Psoas muscle (tissue), 8 donors: Measurements from ENCODE around the gene CHN2. TPM values are rescaled to one million over a fixed set of nuclear protein-coding genes. Genes with fewer than 3 reads are reported as not detected.

Source experiments
- ATAC-seq, 4 donors: fragments of 200-7000 bp; cut with Tn5 transposase; one replicate each; pipeline ENCODE4 v1.9.1; 2020; ENCODE audit warnings: moderate library complexity in 3 of 4, mild to moderate bottlenecking in 2 of 4
- DNase-seq, 2 donors: peaks; one replicate each; pipeline ENCODE4 v3.0.0-alpha.2; 2020
- H3K27ac ChIP-seq: fragments of 200-600 bp; one replicate; pipeline ENCODE4 v1.8.0; 2022
- H3K27me3 ChIP-seq, 3 donors: fragments of 200-600 bp in 1 of 3; one replicate each; pipeline versions ENCODE4 v1.6.1 to v1.8.0; 2013 to 2022; ENCODE audit warnings: low read length in 2 of 3, mild to moderate bottlenecking in 2 of 3, moderate library complexity in 1 of 3; ENCODE audit not compliant: insufficient read depth in 3 of 3
- H3K36me3 ChIP-seq, 2 donors: fragments of 200-600 bp in 1 of 2; one replicate each; pipeline versions ENCODE4 v1.6.1 to v1.8.0; 2013 to 2022; ENCODE audit warnings: low read depth in 1 of 2, mild to moderate bottlenecking in 1 of 2, moderate library complexity in 1 of 2; ENCODE audit not compliant: insufficient read depth in 1 of 2
- H3K4me1 ChIP-seq: fragments of 200-600 bp; one replicate; pipeline ENCODE4 v1.8.0; 2022
- H3K4me3 ChIP-seq: fragments of 200-600 bp; one replicate; pipeline ENCODE4 v1.8.0; 2022; ENCODE audit warnings: mild to moderate bottlenecking
- H3K9me3 ChIP-seq: fragments of 200-600 bp; one replicate; pipeline ENCODE4 v1.8.0; 2022
- WGBS, 3 donors: extraction: QIAGEN DNeasy Blood & Tissue Kit; methylation state at CpG; one replicate each; pipeline versions ENCODE4 v1.1.6 to v1.1.7; 2013; 5-methylcytosine and 5-hydroxymethylcytosine counted together
- intact Hi-C, 2 donors: fragments of 100-400 bp; cut with DNase I; formaldehyde crosslinking; loops; one replicate each; pipeline versions ENCODE4 v1.11.0 to v1.14.2; 2022
- polyA plus RNA-seq, 3 donors: library from polyadenylated mRNA; stranded (reverse); fragments of 200-250 nt; gene quantifications; one replicate each; pipeline ENCODE4 v1.2.3, GENCODE V29; 2013
- total RNA-seq, 4 donors: library from RNA; stranded (reverse); fragmentation: NEBNext Ultra II Directional in 2 of 4; extraction: Animal tissue kit (Norgen Biotek cat#: 25700) in 2 of 4; gene quantifications; one replicate each; pipeline versions ENCODE4 v1.2.1 to v1.2.4, GENCODE V29; 2021 to 2023
- TF ChIP-seq, protein P1 (sequence below): fragments of 200-600 bp; IDR thresholded peaks from one replicate; pipeline ENCODE4 v1.8.0; 2022; ENCODE audit warnings: antibody characterized with exemption
- donor health status: healthy with polysubstance abuse.
- donor health status: DM: no; HTN: no; CAD: no; lungs with moderate emphysema.
- donor health status: Bipolar disorder and iron deficiency.
- donor health status: healthy.
- donor health status: DM: yes; HTN: yes; CAD: no.
- donor health status: DM: no; HTN: no; CAD: no.
- donor health status: DM: no; HTN: no; CAD: no.
- donor health status: DM: yes; HTN: yes; CAD: no.

Gene CHN2
- total and polyA plus RNA-seq, 7 donors: 0.43 to 18.1 (median 2.3) TPM

DNA sequence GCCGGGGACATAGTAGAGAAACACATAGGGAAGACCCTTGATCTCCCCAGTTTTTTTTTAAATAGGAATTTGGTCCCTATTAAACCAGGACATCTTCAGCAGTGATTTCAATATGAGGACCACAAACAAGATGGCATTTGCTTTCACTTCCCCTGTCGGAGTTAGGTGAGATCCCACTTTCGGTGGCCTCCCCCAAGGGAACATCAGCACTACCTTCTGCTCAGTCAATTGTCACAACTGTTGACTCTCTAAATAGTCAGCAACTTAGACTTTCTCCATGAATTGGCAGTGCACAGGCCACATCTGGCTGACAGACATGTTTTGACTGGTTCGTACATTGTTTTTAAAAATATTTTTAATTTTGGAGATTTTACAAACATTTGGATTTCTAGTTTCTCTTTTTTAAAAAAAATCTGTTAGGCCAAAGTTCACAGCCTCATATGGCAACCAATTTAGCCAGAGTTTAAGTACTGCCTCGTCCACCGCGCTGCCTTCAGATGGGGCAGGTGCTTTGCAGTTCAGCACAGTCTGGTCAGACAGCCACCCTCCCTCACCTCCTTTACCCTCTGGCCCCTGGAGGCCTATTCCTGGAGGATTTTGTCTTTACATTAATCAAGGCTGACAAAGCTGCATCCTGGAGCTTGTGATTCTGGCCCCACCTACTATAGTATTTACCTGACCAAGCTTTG, 229.9 kb downstream of the CHN2 start:
- intact Hi-C loops: no loop called here
- TF ChIP-seq, protein P1, sequence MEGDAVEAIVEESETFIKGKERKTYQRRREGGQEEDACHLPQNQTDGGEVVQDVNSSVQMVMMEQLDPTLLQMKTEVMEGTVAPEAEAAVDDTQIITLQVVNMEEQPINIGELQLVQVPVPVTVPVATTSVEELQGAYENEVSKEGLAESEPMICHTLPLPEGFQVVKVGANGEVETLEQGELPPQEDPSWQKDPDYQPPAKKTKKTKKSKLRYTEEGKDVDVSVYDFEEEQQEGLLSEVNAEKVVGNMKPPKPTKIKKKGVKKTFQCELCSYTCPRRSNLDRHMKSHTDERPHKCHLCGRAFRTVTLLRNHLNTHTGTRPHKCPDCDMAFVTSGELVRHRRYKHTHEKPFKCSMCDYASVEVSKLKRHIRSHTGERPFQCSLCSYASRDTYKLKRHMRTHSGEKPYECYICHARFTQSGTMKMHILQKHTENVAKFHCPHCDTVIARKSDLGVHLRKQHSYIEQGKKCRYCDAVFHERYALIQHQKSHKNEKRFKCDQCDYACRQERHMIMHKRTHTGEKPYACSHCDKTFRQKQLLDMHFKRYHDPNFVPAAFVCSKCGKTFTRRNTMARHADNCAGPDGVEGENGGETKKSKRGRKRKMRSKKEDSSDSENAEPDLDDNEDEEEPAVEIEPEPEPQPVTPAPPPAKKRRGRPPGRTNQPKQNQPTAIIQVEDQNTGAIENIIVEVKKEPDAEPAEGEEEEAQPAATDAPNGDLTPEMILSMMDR: no peak
- H3K4me1 ChIP-seq: no peaks in the 10 kb centered on the region
- no peaks in the 10 kb centered on the region for H3K36me3 ChIP-seq
- DNase-seq (no peak), ATAC-seq (no peak)
- H3K27me3 ChIP-seq: no peaks in the 10 kb centered on the region
- H3K27ac ChIP-seq: no peak overlapping the region
- 79 to 85% (median 82%) methylated on average over 7 of the region's 7 CpGs for WGBS, 3 donors
- no peak overlapping the region for H3K4me3 ChIP-seq
- H3K9me3 ChIP-seq: no peaks in the 10 kb centered on the region

DNA sequence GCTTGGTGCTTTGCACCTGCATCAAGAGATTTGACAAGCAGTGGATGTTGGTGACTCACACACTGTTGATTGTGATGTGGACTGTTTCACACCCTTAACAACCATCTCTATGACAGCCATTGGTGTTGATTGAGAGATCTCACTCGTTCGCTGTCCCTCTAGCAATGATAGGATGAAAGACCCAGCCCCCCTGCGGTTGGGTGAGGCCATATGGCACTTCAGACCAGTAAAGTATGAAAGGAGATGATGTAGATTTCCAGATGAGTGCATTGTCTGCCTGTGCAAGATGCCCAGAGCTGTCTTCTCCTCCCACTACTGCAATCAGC, 230.4 kb downstream of the CHN2 start:
- TF ChIP-seq, protein P1: no peak
- ATAC-seq (no peak), DNase-seq (no peak)
- Histone ChIP-seq H3K4me1 (no peaks in the 10 kb centered on the region), H3K27ac (no peak overlapping the region), H3K9me3 (no peaks in the 10 kb centered on the region), H3K4me3 (no peak overlapping the region), H3K27me3 (no peaks in the 10 kb centered on the region), H3K36me3 (no peaks in the 10 kb centered on the region)
- intact Hi-C loops: no loop called here
- WGBS, 3 donors: 88 to 91% (median 91%) methylated on average over 3 of the region's 3 CpGs

DNA sequence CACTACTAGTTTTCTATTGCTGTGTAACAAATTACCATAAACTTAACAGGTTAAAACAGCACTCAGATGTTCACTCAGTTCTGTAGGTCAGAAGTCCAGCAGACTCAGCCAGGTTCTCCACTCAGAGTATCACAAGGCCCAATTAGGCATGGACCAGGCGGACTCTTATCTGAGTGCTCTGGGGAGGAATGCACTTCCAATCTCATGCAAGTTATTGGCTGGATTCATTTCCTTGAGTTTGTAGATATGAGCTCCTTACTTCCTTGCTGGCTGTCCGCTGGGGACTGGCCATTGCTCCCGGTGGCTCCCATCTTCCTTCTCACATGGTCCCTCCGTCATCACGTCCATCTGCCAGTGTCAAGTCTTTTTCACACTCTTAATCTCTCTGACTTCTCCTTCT, 232.0 kb downstream of the CHN2 start:
- Histone ChIP-seq H3K9me3 (no peaks in the 10 kb centered on the region), H3K36me3 (no peaks in the 10 kb centered on the region), H3K4me3 (no peak overlapping the region), H3K4me1 (no peaks in the 10 kb centered on the region), H3K27me3 (no peaks in the 10 kb centered on the region), H3K27ac (no peak overlapping the region)
- ATAC-seq (no peak), DNase-seq (no peak)
- intact Hi-C loops: no loop called here
- TF ChIP-seq, protein P1: no peak
- 90 to 93% (median 93%) methylated on average over 5 of the region's 5 CpGs for WGBS, 3 donors

DNA sequence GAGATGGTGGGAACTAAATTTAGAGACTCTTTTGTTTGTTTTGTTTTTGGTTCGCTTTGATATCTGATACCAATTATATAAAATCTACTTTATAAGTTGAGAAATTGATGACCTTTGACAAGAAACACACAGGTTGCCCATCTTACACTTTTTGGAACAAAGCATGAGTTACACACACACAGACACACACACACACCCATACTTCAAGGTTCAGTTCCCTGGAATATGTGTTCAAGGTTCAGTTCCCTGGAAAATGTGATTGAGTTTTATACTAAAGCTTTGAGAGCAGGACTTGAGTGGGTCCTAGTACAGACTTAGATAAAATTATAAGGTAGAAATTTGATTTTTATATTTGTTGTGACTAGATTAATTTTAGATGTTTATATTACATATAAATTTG, 234.8 kb downstream of the CHN2 start:
- DNase-seq (no peak), ATAC-seq (no peak)
- H3K4me3 ChIP-seq: no peak overlapping the region
- intact Hi-C loops: no loop called here
- H3K9me3 ChIP-seq: no peaks in the 10 kb centered on the region
- H3K4me1 ChIP-seq: no peaks in the 10 kb centered on the region
- H3K27ac ChIP-seq: no peak overlapping the region
- 96 to 98% (median 97%) methylated on average over 1 of the region's 1 CpG for WGBS, 3 donors
- H3K36me3 ChIP-seq: no peaks in the 10 kb centered on the region
- TF ChIP-seq, protein P1: no peak
- H3K27me3 ChIP-seq: no peaks in the 10 kb centered on the region
